Endothelial cell of umbilical vein (primary cell): ENCODE results near the gene ARID1B.

ENCODE experiments used
- CTCF ChIP-seq, 2 donors: IDR thresholded peaks; 1 replicate in 1 of 2; 2 replicates in 1 of 2; pipeline ENCODE4 v1.5.1; 2011; ENCODE audit warnings: low read length in 2 of 2, mild to moderate bottlenecking in 2 of 2, moderate library complexity in 2 of 2, control low read depth in 1 of 2, inconsistent platforms in 1 of 2, low read depth in 1 of 2; ENCODE audit not compliant: insufficient read depth in 1 of 2; ENCODE audit errors: extremely low read depth in 1 of 2
- EZH2 ChIP-seq: IDR thresholded peaks from 2 replicates; pipeline ENCODE4 v1.6.1; 2012; ENCODE audit warnings: borderline replicate concordance, low read depth, mild to moderate bottlenecking, moderate library complexity, low read length, inconsistent platforms; ENCODE audit not compliant: severe bottlenecking
- POLR2AphosphoS5 ChIP-seq: IDR thresholded peaks from 2 replicates; pipeline ENCODE4 v1.6.1; 2012; ENCODE audit warnings: low read depth, mild to moderate bottlenecking, control low read depth, low read length, moderate library complexity; ENCODE audit not compliant: insufficient read depth

GRCh38 chr6:157159348-157159747, 382.2 kb downstream of the ARID1B start:
- TF ChIP-seq POLR2AphosphoS5 (no peak), CTCF (IDR thresholded peaks at IDR 0.05; ENCODE audit: extremely low read depth in 1 of 2, insufficient read depth in 1 of 2, low read depth in 1 of 2, low read length in 2 of 2) (no peak), EZH2 (no peak)
